Retina (tissue), 1 donor: ENCODE data around the gene CFAP77.
"Not testable (repeated sequence)": the region's sequence is repeated elsewhere in the genome, so short reads cannot be mapped to it uniquely, and the experiment has no call there.

Source experiments
- DNase-seq: peaks from one replicate; pipeline ENCODE4 v3.0.0-alpha.2; 2016

Gene CFAP77

GRCh38 chr9:132409828-132410528 is at the start of gene CFAP77:
CFAP77 (plus strand) TSS chr9:132410211; CDS start chr9:132410272, 61 bp downstream.
- peak; percentile 91 for DNase-seq

GRCh38 chr9:132364068-132364467 is 45.9 kb upstream of the CFAP77 start:
- no peak for DNase-seq

GRCh38 chr9:132365986-132366385 is 44.0 kb upstream of the CFAP77 start:
- DNase-seq: no peak

GRCh38 chr9:132366481-132366880 is 43.5 kb upstream of the CFAP77 start:
- no peak for DNase-seq

GRCh38 chr9:132367613-132368313 is 42.2 kb upstream of the CFAP77 start:
- DNase-seq: no peak

GRCh38 chr9:132369421-132369820 is 40.6 kb upstream of the CFAP77 start:
- DNase-seq: no peak

- no peak for DNase-seq
Observed at GRCh38 chr9:132370592-132370991, 39.4 kb upstream of the CFAP77 start.

- DNase-seq: no peak
Observed at GRCh38 chr9:132372177-132373095, 37.6 kb upstream of the CFAP77 start.

GRCh38 chr9:132377769-132378168 is 32.2 kb upstream of the CFAP77 start:
- DNase-seq: not testable (repeated sequence)

- not testable (repeated sequence) for DNase-seq
Observed at GRCh38 chr9:132378416-132378815, 31.6 kb upstream of the CFAP77 start.

GRCh38 chr9:132381966-132382541 is 28.0 kb upstream of the CFAP77 start:
- no peak for DNase-seq

- no peak for DNase-seq
Observed at GRCh38 chr9:132383462-132383883, 26.5 kb upstream of the CFAP77 start.

- no peak for DNase-seq
Observed at GRCh38 chr9:132384376-132384775, 25.6 kb upstream of the CFAP77 start.

- no peak for DNase-seq
Observed at GRCh38 chr9:132387133-132387532, 22.9 kb upstream of the CFAP77 start.

- DNase-seq: no peak
Observed at GRCh38 chr9:132390966-132391365, 19.0 kb upstream of the CFAP77 start.

- no peak for DNase-seq
Observed at GRCh38 chr9:132391449-132391848, 18.6 kb upstream of the CFAP77 start.

- no peak for DNase-seq
Observed at GRCh38 chr9:132395560-132395959, 14.5 kb upstream of the CFAP77 start.

- no peak for DNase-seq
Observed at GRCh38 chr9:132401824-132402223, 8.2 kb upstream of the CFAP77 start.

GRCh38 chr9:132404228-132404881 is 5.7 kb upstream of the CFAP77 start:
- DNase-seq: no peak

GRCh38 chr9:132406554-132407122 is 3.4 kb upstream of the CFAP77 start, which contains the start of gene TTF1:
TTF1 (minus strand) TSS chr9:132406840; CDS start chr9:132402821, 4,019 bp downstream.
- peak; percentile 94 for DNase-seq

- no peak for DNase-seq
Observed at GRCh38 chr9:132407196-132407595, 2.8 kb upstream of the CFAP77 start.

GRCh38 chr9:132408521-132408920 is 1.5 kb upstream of the CFAP77 start:
- no peak for DNase-seq
